Peyer's patch (tissue), 4 donors: Measurements from ENCODE around the gene RGMB.

Experiments used
- POLR2A ChIP-seq, 2 donors: fragments of 450-650 bp; IDR thresholded peaks; one replicate each; pipeline ENCODE4 v1.5.1; 2017; ENCODE audit warnings: antibody characterized with exemption in 2 of 2, mild to moderate bottlenecking in 2 of 2, moderate library complexity in 2 of 2
- TF ChIP-seq, protein P1 (sequence below), 6 experiments: fragments of 450-650 bp in 4 of 6; fragments of 200-600 bp in 2 of 6; sonication (generic) in 1 of 6; IDR thresholded peaks; one replicate each; pipeline ENCODE4 v1.5.1; 2017 to 2019; ENCODE audit warnings: antibody characterized with exemption in 6 of 6, mild to moderate bottlenecking in 3 of 6, moderate library complexity in 1 of 6

DNA sequence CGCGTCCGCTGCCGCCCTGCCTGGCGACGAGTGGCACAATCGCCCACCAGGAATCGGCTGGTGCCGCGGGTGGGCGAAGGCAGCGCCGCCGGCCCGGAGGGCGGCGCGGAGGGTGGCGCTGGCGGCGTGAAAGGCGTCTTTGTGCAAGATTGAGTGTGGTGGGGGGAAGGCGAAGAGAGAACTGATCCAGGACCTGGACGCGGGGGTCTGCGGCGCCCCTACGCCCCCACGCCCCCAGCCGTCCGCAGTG, 4.6 kb upstream of the RGMB start:
- TF ChIP-seq, protein P1, sequence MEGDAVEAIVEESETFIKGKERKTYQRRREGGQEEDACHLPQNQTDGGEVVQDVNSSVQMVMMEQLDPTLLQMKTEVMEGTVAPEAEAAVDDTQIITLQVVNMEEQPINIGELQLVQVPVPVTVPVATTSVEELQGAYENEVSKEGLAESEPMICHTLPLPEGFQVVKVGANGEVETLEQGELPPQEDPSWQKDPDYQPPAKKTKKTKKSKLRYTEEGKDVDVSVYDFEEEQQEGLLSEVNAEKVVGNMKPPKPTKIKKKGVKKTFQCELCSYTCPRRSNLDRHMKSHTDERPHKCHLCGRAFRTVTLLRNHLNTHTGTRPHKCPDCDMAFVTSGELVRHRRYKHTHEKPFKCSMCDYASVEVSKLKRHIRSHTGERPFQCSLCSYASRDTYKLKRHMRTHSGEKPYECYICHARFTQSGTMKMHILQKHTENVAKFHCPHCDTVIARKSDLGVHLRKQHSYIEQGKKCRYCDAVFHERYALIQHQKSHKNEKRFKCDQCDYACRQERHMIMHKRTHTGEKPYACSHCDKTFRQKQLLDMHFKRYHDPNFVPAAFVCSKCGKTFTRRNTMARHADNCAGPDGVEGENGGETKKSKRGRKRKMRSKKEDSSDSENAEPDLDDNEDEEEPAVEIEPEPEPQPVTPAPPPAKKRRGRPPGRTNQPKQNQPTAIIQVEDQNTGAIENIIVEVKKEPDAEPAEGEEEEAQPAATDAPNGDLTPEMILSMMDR (IDR thresholded peaks at IDR 0.05) = peak in 3 of 6 experiments; percentile 24 to 65 (median 59)
- TF ChIP-seq POLR2A (IDR thresholded peaks at IDR 0.05) = no peak
